ENCODE results near the gene PRKAR1B. TPM values are rescaled to one million over a fixed set of nuclear protein-coding genes. Genes with fewer than 3 reads are reported as not detected.

The PRKAR1B gene
- total and polyA plus RNA-seq, 8 donors, result 2.5 to 8.4 (median 5.3) TPM

GRCh38 chr7:651032-651728, 75.9 kb downstream of the PRKAR1B start:
- Histone ChIP-seq H3K9me3 (no peaks in the 10 kb centered on the region), H3K4me3 (no peak overlapping the region), H3K36me3 (no peaks in the 10 kb centered on the region), H3K27me3 (no peaks in the 10 kb centered on the region), H3K27ac (no peak overlapping the region), H3K4me1 (no peaks in the 10 kb centered on the region)
- WGBS, 2 donors, result 89% methylated on average over 12 to 13 of the region's 14 CpGs
- peak in 1 of 6 donors; percentile 13 for DNase-seq
- no peak for TF ChIP-seq CTCF (IDR thresholded peaks at IDR 0.05)
- ATAC-seq, result no peak
- FAIRE-seq, result no peak
- intact Hi-C loops (cut with DNase I), result no loop called here

- intact Hi-C loops (cut with DNase I), result no loop called here
- Histone ChIP-seq H3K9me3 (no peaks in the 10 kb centered on the region), H3K36me3 (no peaks in the 10 kb centered on the region), H3K4me3 (no peak overlapping the region), H3K4me1 (no peaks in the 10 kb centered on the region), H3K27me3 (no peaks in the 10 kb centered on the region), H3K27ac (no peak overlapping the region)
- no peak for ATAC-seq
- DNase-seq, result peak in 2 of 6 donors; percentile 17 to 60
- no peak for FAIRE-seq
- no peak for TF ChIP-seq CTCF (IDR thresholded peaks at IDR 0.05)
- WGBS, 2 donors, result 77 to 78% methylated on average over 22 of the region's 22 CpGs
Measured at GRCh38 chr7:650339-651031, 76.6 kb downstream of the PRKAR1B start.

- H3K4me1 ChIP-seq, result no peaks in the 10 kb centered on the region
- H3K36me3 ChIP-seq, result no peaks in the 10 kb centered on the region
- DNase-seq (no peak), FAIRE-seq (no peak), ATAC-seq (no peak)
- H3K4me3 ChIP-seq, result no peak overlapping the region
- no peak for TF ChIP-seq CTCF (IDR thresholded peaks at IDR 0.05)
- 89% methylated on average over 11 of the region's 11 CpGs for WGBS, 2 donors
- no peaks in the 10 kb centered on the region for H3K27me3 ChIP-seq
- H3K27ac ChIP-seq, result no peak overlapping the region
- intact Hi-C loops (cut with DNase I), result no loop called here
- H3K9me3 ChIP-seq, result no peaks in the 10 kb centered on the region
Measured at GRCh38 chr7:646951-647350, 80.1 kb downstream of the PRKAR1B start.

- no peak for DNase-seq
- ATAC-seq, result peak in 1 of 4 donors; percentile 29
- no peak for FAIRE-seq
- intact Hi-C loops (cut with DNase I), result no loop called here
- Histone ChIP-seq H3K4me3 (no peak overlapping the region), H3K9me3 (no peaks in the 10 kb centered on the region), H3K27me3 (no peaks in the 10 kb centered on the region), H3K27ac (no peak overlapping the region), H3K4me1 (no peaks in the 10 kb centered on the region), H3K36me3 (no peaks in the 10 kb centered on the region)
- 85% methylated on average over 11 of the region's 11 CpGs for WGBS, 2 donors
- no peak for TF ChIP-seq CTCF (IDR thresholded peaks at IDR 0.05)
Measured at GRCh38 chr7:646487-646886, 80.6 kb downstream of the PRKAR1B start.

GRCh38 chr7:645606-646005, 81.5 kb downstream of the PRKAR1B start:
- H3K4me3 ChIP-seq, result no peak overlapping the region
- no peak for FAIRE-seq
- H3K36me3 ChIP-seq, result no peaks in the 10 kb centered on the region
- H3K27me3 ChIP-seq, result no peaks in the 10 kb centered on the region
- peak in 1 of 6 donors; percentile 58 for DNase-seq
- no peaks in the 10 kb centered on the region for H3K9me3 ChIP-seq
- H3K27ac ChIP-seq, result no peak overlapping the region
- intact Hi-C loops (cut with DNase I), result no loop called here
- TF ChIP-seq CTCF (IDR thresholded peaks at IDR 0.05), result no peak
- no peak for ATAC-seq
- H3K4me1 ChIP-seq, result no peaks in the 10 kb centered on the region
- 89 to 91% methylated on average over 13 of the region's 13 CpGs for WGBS, 2 donors
